Glutamatergic neuron (in vitro differentiated cells): Measurements from ENCODE around the gene COG8. TPM values are rescaled to one million over a fixed set of nuclear protein-coding genes. Genes with fewer than 3 reads are reported as not detected.

Experiments used
- DNase-seq: peaks from one replicate; pipeline ENCODE4 v3.0.0; 2022
- H3K27ac Mint-ChIP-seq: one replicate; pipeline ENCODE4 v1.8.0; 2020; ENCODE audit warnings: mild to moderate bottlenecking, mixed read lengths, inconsistent platforms; ENCODE audit not compliant: unreplicated experiment
- H3K27me3 Mint-ChIP-seq: one replicate; pipeline ENCODE4 v1.8.0; 2020; ENCODE audit warnings: mild to moderate bottlenecking, moderate library complexity, mixed read lengths, inconsistent platforms; ENCODE audit not compliant: unreplicated experiment
- H3K36me3 Mint-ChIP-seq: one replicate; pipeline ENCODE4 v1.8.0; 2020; ENCODE audit warnings: mild to moderate bottlenecking, mixed read lengths, inconsistent platforms; ENCODE audit not compliant: unreplicated experiment
- H3K4me1 Mint-ChIP-seq: one replicate; pipeline ENCODE4 v1.8.0; 2020; ENCODE audit warnings: mild to moderate bottlenecking, low read depth, mixed read lengths, inconsistent platforms; ENCODE audit not compliant: unreplicated experiment
- H3K4me3 Mint-ChIP-seq: one replicate; pipeline ENCODE4 v1.8.0; 2020; ENCODE audit warnings: mild to moderate bottlenecking, mixed read lengths, inconsistent platforms; ENCODE audit not compliant: unreplicated experiment
- H3K9me3 Mint-ChIP-seq: one replicate; pipeline ENCODE4 v1.8.0; 2020; ENCODE audit warnings: mild to moderate bottlenecking, moderate library complexity, mixed read lengths, inconsistent platforms; ENCODE audit not compliant: unreplicated experiment
- CTCF ChIP-seq: fragments of 200-600 bp; sonication (generic); IDR thresholded peaks from one replicate; pipeline ENCODE4 v1.5.0; 2021; ENCODE audit not compliant: partially characterized antibody, unreplicated experiment
- total RNA-seq: library from RNA; stranded (reverse); fragmentation: NEBNext Ultra II Directional; extraction: Animal tissue kit (Norgen Biotek cat#: 25700); gene quantifications from one replicate; pipeline ENCODE4 v1.2.1, GENCODE V29; 2021; ENCODE audit not compliant: unreplicated experiment

The COG8 gene
- total RNA-seq, 1 donor from 2014 or later = 51.2 TPM

- Mint-ChIP-seq H3K36me3 (peaks cover 10% of the 10 kb centered on the region), H3K4me1 (peaks cover 8% of the 10 kb centered on the region), H3K4me3 (no peak overlapping the region), H3K27ac (no peak overlapping the region), H3K27me3 (peaks cover 6% of the 10 kb centered on the region), H3K9me3 (peaks cover 7% of the 10 kb centered on the region)
- no peak for TF ChIP-seq CTCF
- DNase-seq = no peak
Measured at GRCh38 chr16:69319826-69320739, 19.3 kb downstream of the COG8 start.

GRCh38 chr16:69319381-69319780 lies 20.0 kb downstream of the COG8 start:
- Mint-ChIP-seq H3K36me3 (peaks cover 10% of the 10 kb centered on the region), H3K4me1 (peaks cover 8% of the 10 kb centered on the region), H3K27ac (no peak overlapping the region), H3K4me3 (no peak overlapping the region), H3K27me3 (peaks cover 6% of the 10 kb centered on the region), H3K9me3 (peaks cover 7% of the 10 kb centered on the region)
- TF ChIP-seq CTCF = no peak
- DNase-seq = no peak

GRCh38 chr16:69318911-69319289 lies 20.5 kb downstream of the COG8 start:
- Mint-ChIP-seq H3K36me3 (peaks cover 10% of the 10 kb centered on the region), H3K4me3 (no peak overlapping the region)

GRCh38 chr16:69318177-69318910 lies 21.0 kb downstream of the COG8 start:
- no peak for TF ChIP-seq CTCF
- Mint-ChIP-seq H3K4me3 (no peak overlapping the region), H3K27ac (no peak overlapping the region), H3K36me3 (peaks cover 10% of the 10 kb centered on the region), H3K9me3 (peaks cover 7% of the 10 kb centered on the region), H3K27me3 (peaks cover 9% of the 10 kb centered on the region), H3K4me1 (peaks cover 10% of the 10 kb centered on the region)
- no peak for DNase-seq

More at GRCh38 chr16:69318911-69319289, 20.5 kb downstream of the COG8 start:
- DNase-seq = no peak
- H3K27me3 Mint-ChIP-seq = peaks cover 6% of the 10 kb centered on the region
- no peak for TF ChIP-seq CTCF
- peaks cover 7% of the 10 kb centered on the region for H3K9me3 Mint-ChIP-seq
- no peak overlapping the region for H3K27ac Mint-ChIP-seq
- peaks cover 8% of the 10 kb centered on the region for H3K4me1 Mint-ChIP-seq
